Measurements from ENCODE around the gene WFIKKN2. TPM values are rescaled to one million over a fixed set of nuclear protein-coding genes. Genes with fewer than 3 reads are reported as not detected.

The WFIKKN2 gene
- total and polyA plus RNA-seq, 2 experiments from 2014 or later, result not detected

DNA sequence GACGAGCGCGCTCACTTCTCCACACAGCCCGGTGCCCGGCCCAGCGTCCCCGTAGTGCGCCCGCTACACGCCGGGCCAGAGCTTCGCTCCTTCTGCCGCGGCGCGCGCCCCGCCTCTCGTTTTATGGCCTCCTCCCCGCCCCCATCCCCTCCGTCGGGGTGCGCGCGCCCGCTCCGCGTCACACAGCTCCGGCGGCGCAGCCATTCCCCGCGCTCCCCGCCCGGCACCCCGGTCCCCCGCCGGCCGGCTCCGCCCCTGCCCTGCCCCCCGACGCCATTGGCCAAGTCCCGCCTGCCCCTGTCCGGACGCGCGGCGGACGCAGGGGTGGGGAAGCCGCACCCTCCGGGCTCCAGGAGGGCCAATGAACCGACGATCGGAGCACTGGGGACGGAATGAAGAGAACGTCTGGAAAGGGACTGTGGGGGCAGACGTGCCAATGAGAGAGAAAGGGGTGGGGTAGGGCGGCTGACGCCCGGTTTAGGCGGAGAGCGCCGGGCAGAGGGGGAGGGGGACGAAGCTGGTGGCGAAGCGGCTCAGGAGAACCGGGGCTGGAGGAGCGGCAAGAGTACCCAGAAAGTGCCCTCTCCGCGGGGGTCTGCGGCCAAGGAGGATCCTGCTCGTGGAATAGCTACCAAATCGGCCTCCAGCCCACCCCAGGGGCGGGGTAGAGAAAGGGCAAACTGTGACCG is 31.0 kb downstream of the WFIKKN2 start, which contains the start of gene TOB1 (continued):
- TF ChIP-seq, protein P1, sequence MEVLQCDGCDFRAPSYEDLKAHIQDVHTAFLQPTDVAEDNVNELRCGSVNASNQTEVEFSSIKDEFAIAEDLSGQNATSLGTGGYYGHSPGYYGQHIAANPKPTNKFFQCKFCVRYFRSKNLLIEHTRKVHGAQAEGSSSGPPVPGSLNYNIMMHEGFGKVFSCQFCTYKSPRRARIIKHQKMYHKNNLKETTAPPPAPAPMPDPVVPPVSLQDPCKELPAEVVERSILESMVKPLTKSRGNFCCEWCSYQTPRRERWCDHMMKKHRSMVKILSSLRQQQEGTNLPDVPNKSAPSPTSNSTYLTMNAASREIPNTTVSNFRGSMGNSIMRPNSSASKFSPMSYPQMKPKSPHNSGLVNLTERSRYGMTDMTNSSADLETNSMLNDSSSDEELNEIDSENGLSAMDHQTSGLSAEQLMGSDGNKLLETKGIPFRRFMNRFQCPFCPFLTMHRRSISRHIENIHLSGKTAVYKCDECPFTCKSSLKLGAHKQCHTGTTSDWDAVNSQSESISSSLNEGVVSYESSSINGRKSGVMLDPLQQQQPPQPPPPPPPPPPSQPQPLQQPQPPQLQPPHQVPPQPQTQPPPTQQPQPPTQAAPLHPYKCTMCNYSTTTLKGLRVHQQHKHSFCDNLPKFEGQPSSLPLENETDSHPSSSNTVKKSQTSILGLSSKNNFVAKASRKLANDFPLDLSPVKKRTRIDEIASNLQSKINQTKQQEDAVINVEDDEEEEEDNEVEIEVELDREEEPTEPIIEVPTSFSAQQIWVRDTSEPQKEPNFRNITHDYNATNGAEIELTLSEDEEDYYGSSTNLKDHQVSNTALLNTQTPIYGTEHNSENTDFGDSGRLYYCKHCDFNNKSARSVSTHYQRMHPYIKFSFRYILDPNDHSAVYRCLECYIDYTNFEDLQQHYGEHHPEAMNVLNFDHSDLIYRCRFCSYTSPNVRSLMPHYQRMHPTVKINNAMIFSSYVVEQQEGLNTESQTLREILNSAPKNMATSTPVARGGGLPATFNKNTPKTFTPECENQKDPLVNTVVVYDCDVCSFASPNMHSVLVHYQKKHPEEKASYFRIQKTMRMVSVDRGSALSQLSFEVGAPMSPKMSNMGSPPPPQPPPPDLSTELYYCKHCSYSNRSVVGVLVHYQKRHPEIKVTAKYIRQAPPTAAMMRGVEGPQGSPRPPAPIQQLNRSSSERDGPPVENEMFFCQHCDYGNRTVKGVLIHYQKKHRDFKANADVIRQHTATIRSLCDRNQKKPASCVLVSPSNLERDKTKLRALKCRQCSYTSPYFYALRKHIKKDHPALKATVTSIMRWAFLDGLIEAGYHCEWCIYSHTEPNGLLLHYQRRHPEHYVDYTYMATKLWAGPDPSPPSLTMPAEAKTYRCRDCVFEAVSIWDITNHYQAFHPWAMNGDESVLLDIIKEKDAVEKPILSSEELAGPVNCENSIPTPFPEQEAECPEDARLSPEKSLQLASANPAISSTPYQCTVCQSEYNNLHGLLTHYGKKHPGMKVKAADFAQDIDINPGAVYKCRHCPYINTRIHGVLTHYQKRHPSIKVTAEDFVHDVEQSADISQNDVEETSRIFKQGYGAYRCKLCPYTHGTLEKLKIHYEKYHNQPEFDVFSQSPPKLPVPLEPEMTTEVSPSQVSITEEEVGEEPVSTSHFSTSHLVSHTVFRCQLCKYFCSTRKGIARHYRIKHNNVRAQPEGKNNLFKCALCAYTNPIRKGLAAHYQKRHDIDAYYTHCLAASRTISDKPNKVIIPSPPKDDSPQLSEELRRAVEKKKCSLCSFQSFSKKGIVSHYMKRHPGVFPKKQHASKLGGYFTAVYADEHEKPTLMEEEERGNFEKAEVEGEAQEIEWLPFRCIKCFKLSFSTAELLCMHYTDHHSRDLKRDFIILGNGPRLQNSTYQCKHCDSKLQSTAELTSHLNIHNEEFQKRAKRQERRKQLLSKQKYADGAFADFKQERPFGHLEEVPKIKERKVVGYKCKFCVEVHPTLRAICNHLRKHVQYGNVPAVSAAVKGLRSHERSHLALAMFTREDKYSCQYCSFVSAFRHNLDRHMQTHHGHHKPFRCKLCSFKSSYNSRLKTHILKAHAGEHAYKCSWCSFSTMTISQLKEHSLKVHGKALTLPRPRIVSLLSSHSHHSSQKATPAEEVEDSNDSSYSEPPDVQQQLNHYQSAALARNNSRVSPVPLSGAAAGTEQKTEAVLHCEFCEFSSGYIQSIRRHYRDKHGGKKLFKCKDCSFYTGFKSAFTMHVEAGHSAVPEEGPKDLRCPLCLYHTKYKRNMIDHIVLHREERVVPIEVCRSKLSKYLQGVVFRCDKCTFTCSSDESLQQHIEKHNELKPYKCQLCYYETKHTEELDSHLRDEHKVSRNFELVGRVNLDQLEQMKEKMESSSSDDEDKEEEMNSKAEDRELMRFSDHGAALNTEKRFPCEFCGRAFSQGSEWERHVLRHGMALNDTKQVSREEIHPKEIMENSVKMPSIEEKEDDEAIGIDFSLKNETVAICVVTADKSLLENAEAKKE (CRISPR knock-in tag; IDR thresholded peaks at IDR 0.05), result no peak

- peak overlapping the region; percentile 100 for H3K27ac Mint-ChIP-seq
- Histone ChIP-seq H2AFZ (peak overlapping the region; percentile 86; the same call in 1 of the 2 replicates), H4K20me1 (replicated peaks; ENCODE audit: insufficient read depth) (peaks cover 15% of the 10 kb centered on the region; the same call in 1 of the 2 replicates), H3F3A (replicated peaks; ENCODE audit: low read depth) (peaks cover 4% of the 10 kb centered on the region; the same call in 1 of the 2 replicates), H3K4me2 (peak overlapping the region; percentile 93), H3K27ac (ENCODE audit: low read depth) (peak overlapping the region; percentile 99), H3K4me3 (peak overlapping the region; percentile 80), H3K36me3 (ENCODE audit: insufficient read depth) (peaks cover 6% of the 10 kb centered on the region; the same call in 1 of the 2 replicates), H3K27me3 (ENCODE audit: insufficient read depth) (no peaks in the 10 kb centered on the region), H3K4me1 (ENCODE audit: insufficient read depth) (peaks cover 17% of the 10 kb centered on the region; the same call in 1 of the 2 replicates), H3K79me2 (replicated peaks; ENCODE audit: insufficient read depth) (peaks cover 32% of the 10 kb centered on the region), H3K9me2 (ENCODE audit: insufficient read depth) (no peaks in the 10 kb centered on the region)
- H3K36me3 Mint-ChIP-seq (ENCODE audit: low read depth), result peaks cover 15% of the 10 kb centered on the region
- DNase-seq (ENCODE audit: low spot score) (peak; percentile 77), ATAC-seq (peak; percentile 20)
- peaks cover 19% of the 10 kb centered on the region for H3K27me3 Mint-ChIP-seq (ENCODE audit: insufficient read depth, low read depth, poor library complexity)
- no peaks in the 10 kb centered on the region; the same call in 2 of the 3 replicates for H3K9me3 Mint-ChIP-seq
- no peak for TF ChIP-seq ZNF331 (CRISPR knock-in tag; IDR thresholded peaks at IDR 0.05; ENCODE audit: low read depth)
- no peak for TF ChIP-seq NANOG (IDR thresholded peaks at IDR 0.05; ENCODE audit: borderline replicate concordance)
- TF ChIP-seq ZNF114 (CRISPR knock-in tag; IDR thresholded peaks at IDR 0.05), result no peak
- TF ChIP-seq, protein P2, sequence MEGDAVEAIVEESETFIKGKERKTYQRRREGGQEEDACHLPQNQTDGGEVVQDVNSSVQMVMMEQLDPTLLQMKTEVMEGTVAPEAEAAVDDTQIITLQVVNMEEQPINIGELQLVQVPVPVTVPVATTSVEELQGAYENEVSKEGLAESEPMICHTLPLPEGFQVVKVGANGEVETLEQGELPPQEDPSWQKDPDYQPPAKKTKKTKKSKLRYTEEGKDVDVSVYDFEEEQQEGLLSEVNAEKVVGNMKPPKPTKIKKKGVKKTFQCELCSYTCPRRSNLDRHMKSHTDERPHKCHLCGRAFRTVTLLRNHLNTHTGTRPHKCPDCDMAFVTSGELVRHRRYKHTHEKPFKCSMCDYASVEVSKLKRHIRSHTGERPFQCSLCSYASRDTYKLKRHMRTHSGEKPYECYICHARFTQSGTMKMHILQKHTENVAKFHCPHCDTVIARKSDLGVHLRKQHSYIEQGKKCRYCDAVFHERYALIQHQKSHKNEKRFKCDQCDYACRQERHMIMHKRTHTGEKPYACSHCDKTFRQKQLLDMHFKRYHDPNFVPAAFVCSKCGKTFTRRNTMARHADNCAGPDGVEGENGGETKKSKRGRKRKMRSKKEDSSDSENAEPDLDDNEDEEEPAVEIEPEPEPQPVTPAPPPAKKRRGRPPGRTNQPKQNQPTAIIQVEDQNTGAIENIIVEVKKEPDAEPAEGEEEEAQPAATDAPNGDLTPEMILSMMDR (conservative IDR thresholded peaks at IDR 0.05; ENCODE audit: low read depth in 2 of 2), result no peak
- TF ChIP-seq, protein P3, sequence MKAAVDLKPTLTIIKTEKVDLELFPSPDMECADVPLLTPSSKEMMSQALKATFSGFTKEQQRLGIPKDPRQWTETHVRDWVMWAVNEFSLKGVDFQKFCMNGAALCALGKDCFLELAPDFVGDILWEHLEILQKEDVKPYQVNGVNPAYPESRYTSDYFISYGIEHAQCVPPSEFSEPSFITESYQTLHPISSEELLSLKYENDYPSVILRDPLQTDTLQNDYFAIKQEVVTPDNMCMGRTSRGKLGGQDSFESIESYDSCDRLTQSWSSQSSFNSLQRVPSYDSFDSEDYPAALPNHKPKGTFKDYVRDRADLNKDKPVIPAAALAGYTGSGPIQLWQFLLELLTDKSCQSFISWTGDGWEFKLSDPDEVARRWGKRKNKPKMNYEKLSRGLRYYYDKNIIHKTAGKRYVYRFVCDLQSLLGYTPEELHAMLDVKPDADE (IDR thresholded peaks at IDR 0.05), result no peak
- TF ChIP-seq EZH2 (IDR thresholded peaks at IDR 0.05; ENCODE audit: low read depth, unreplicated experiment), result no peak
- no peak for TF ChIP-seq CREB1 (CRISPR knock-in tag; IDR thresholded peaks at IDR 0.05; ENCODE audit: low read depth)
- TF ChIP-seq REST (IDR thresholded peaks at IDR 0.05; ENCODE audit: unreplicated experiment), result no peak
- peak overlapping the region; percentile 98 for H3K4me3 Mint-ChIP-seq
- H3K4me1 Mint-ChIP-seq, result peaks cover 30% of the 10 kb centered on the region
Measured at GRCh38 chr17:50866950-50867362, 31.6 kb downstream of the WFIKKN2 start.

Data from GM23338 (cell line).